Measurements from ENCODE around the gene PRKCB.
A peak's percentile ranks its signal among the peaks of the same experiment; 100 is the strongest.

Gene PRKCB

DNA sequence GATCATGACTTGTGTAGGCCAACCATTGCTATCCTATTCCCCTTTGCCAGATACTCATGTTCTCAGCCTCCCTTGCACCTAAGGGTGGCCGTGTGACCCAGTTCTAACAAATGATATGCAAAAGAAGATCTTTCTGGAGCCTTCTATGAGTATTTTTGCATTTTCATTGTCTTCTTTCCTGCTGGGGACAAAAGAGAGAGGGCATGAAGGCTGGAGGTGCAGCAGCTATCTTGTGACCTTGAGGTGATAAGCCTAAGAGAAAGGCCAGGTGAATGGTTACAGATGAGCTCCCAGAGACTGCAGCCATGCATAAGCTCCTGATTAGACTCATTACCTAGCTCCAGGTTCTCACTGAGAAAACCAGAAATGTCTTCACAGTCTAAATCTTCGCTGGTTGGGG, 38.8 kb upstream of the PRKCB start (continued):
- TF ChIP-seq, protein P1, sequence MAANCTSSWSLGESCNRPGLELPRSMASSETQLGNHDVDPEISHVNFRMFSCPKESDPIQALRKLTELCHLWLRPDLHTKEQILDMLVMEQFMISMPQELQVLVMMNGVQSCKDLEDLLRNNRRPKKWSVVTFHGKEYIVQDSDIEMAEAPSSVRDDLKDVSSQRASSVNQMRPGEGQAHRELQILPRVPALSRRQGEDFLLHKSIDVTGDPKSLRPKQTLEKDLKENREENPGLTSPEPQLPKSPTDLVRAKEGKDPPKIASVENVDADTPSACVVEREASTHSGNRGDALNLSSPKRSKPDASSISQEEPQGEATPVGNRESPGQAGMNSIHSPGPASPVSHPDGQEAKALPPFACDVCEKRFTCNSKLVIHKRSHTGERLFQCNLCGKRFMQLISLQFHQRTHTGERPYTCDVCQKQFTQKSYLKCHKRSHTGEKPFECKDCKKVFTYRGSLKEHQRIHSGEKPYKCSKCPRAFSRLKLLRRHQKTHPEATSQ (tag by site-specific recombination; IDR thresholded peaks at IDR 0.05), result no peak
- no peak for TF ChIP-seq ZNF155 (tag by site-specific recombination; IDR thresholded peaks at IDR 0.05)
- TF ChIP-seq SP3 (tag by site-specific recombination; IDR thresholded peaks at IDR 0.05), result no peak
- TF ChIP-seq, protein P2, sequence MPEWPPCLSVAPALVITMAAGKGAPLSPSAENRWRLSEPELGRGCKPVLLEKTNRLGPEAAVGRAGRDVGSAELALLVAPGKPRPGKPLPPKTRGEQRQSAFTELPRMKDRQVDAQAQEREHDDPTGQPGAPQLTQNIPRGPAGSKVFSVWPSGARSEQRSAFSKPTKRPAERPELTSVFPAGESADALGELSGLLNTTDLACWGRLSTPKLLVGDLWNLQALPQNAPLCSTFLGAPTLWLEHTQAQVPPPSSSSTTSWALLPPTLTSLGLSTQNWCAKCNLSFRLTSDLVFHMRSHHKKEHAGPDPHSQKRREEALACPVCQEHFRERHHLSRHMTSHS (tag by site-specific recombination; IDR thresholded peaks at IDR 0.05), result no peak
- TF ChIP-seq ZNF623 (tag by site-specific recombination; IDR thresholded peaks at IDR 0.05), result no peak

DNA sequence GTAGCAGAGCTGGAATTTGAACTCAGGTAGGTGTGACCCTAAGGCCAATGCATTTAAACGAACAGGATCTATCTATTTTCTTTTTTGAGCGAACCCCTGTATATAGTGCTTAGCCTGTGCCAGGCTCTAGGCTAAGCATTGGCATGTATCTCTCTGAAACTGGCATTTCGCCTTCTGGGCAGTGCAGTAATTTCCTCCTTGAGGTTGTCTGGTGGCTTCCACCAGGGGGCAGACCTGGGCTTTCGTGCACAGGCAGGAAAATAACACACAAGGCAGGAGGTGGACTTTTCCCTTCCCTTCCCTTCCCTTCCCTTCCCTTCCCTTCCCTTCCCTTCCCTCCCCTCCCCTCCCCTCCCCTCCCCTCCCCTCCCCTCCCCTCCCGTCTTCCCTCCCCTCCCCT, 34.4 kb upstream of the PRKCB start:
- POLR2A ChIA-PET, result no interaction called here
- Histone ChIP-seq H3K36me3 (ENCODE audit: control insufficient read depth in 2 of 2, insufficient read depth in 1 of 2, low read length in 2 of 2) (no peaks in the 10 kb centered on the region), H3K27ac (ENCODE audit: extremely low read depth, low read depth, low read length) (no peak overlapping the region), H3K4me1 (ENCODE audit: control insufficient read depth, insufficient read depth, low read length) (no peaks in the 10 kb centered on the region), H3K9me3 (ENCODE audit: control insufficient read depth, insufficient read depth, low read depth, low read length) (no peaks in the 10 kb centered on the region), H3K4me3 (ENCODE audit: low read depth, low read length) (no peak overlapping the region)
- CTCF ChIA-PET, result interaction anchor here (0.7 to 2.9 kb wide), 20 partner anchors 10 to 703 kb away, joined by 3 to 31 read pairs (median 4); no protein-coding TSS in a partner anchor
- TF ChIP-seq ZNF768 (tag by site-specific recombination; IDR thresholded peaks at IDR 0.05) (no peak), SP7 (tag by site-specific recombination; IDR thresholded peaks at IDR 0.05) (no peak), ZNF654 (tag by site-specific recombination; IDR thresholded peaks at IDR 0.05; ENCODE audit: low read depth) (peak; percentile 63), ZNF600 (tag by site-specific recombination; IDR thresholded peaks at IDR 0.05) (peak; percentile 67; the same call in 1 of the 2 replicates), IKZF3 (tag by site-specific recombination; IDR thresholded peaks at IDR 0.05) (0 out of 2 replicates have a peak, but pooled peaks have one; percentile 42)
- TF ChIP-seq, protein P3, sequence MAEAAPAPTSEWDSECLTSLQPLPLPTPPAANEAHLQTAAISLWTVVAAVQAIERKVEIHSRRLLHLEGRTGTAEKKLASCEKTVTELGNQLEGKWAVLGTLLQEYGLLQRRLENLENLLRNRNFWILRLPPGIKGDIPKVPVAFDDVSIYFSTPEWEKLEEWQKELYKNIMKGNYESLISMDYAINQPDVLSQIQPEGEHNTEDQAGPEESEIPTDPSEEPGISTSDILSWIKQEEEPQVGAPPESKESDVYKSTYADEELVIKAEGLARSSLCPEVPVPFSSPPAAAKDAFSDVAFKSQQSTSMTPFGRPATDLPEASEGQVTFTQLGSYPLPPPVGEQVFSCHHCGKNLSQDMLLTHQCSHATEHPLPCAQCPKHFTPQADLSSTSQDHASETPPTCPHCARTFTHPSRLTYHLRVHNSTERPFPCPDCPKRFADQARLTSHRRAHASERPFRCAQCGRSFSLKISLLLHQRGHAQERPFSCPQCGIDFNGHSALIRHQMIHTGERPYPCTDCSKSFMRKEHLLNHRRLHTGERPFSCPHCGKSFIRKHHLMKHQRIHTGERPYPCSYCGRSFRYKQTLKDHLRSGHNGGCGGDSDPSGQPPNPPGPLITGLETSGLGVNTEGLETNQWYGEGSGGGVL (tag by site-specific recombination; IDR thresholded peaks at IDR 0.05), result no peak
- TF ChIP-seq, protein P4, sequence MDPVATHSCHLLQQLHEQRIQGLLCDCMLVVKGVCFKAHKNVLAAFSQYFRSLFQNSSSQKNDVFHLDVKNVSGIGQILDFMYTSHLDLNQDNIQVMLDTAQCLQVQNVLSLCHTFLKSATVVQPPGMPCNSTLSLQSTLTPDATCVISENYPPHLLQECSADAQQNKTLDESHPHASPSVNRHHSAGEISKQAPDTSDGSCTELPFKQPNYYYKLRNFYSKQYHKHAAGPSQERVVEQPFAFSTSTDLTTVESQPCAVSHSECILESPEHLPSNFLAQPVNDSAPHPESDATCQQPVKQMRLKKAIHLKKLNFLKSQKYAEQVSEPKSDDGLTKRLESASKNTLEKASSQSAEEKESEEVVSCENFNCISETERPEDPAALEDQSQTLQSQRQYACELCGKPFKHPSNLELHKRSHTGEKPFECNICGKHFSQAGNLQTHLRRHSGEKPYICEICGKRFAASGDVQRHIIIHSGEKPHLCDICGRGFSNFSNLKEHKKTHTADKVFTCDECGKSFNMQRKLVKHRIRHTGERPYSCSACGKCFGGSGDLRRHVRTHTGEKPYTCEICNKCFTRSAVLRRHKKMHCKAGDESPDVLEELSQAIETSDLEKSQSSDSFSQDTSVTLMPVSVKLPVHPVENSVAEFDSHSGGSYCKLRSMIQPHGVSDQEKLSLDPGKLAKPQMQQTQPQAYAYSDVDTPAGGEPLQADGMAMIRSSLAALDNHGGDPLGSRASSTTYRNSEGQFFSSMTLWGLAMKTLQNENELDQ (tag by site-specific recombination; IDR thresholded peaks at IDR 0.05; ENCODE audit: low read depth), result no peak

DNA sequence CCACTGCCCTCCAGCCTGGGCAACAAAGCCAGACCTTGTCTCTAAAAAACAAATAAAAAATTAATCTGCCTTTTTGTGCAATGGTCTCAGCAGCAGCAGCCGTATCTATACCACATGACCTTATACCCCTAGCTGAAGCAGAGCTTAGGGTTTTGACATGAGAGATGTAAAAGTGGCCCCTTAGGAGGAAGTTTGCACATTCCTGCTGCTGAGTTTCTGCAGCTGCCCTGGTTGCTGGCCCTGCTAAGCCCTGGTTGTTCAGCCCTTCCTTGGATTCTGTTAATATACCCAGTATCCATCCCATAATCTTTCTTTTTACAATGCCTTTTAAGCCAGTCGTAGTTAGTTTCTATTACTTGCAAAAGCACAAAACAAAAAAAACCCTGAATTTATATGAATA, 33.0 kb upstream of the PRKCB start:
- Histone ChIP-seq H3K4me1 (ENCODE audit: control insufficient read depth, insufficient read depth, low read length) (no peaks in the 10 kb centered on the region), H3K9me3 (ENCODE audit: control insufficient read depth, insufficient read depth, low read depth, low read length) (no peaks in the 10 kb centered on the region), H3K4me3 (ENCODE audit: low read depth, low read length) (no peak overlapping the region), H3K36me3 (ENCODE audit: control insufficient read depth in 2 of 2, insufficient read depth in 1 of 2, low read length in 2 of 2) (no peaks in the 10 kb centered on the region), H3K27ac (ENCODE audit: extremely low read depth, low read depth, low read length) (no peak overlapping the region)
- TF ChIP-seq ZNF610 (tag by site-specific recombination; IDR thresholded peaks at IDR 0.05; ENCODE audit: borderline replicate concordance) (no peak), ZNF133 (tag by site-specific recombination; IDR thresholded peaks at IDR 0.05) (peak; percentile 31; the same call in 1 of the 2 replicates)
- ChIA-PET CTCF (interaction anchor here (0.6 to 3.4 kb wide), 23 partner anchors 17 to 239 kb away, joined by 3 to 58 read pairs (median 4); no protein-coding TSS in a partner anchor), POLR2A (no interaction called here)

Data from HEK293 (cell line).